IMR-90 (cell line): ENCODE results near the gene GRIN2B. TPM values are rescaled to one million over a fixed set of nuclear protein-coding genes. Genes with fewer than 3 reads are reported as not detected.

ENCODE experiments used
- ATAC-seq: fragments of 200-7000 bp; cut with Tn5 transposase; 2 replicates; pipeline ENCODE4 v1.9.1; 2020; ENCODE audit warnings: low read depth, mild to moderate bottlenecking, moderate library complexity
- BruUV-seq: library from RNA; stranded (reverse); fragments of 400-500 nt; replicated peaks from 2 replicates; lab custom pipeline; 2021; lab: Mats Ljungman, UMichigan
- CTCF ChIA-PET: fragments of 300-600 bp; formaldehyde crosslinking; extraction: SDS; loops from one replicate; lab custom pipeline; 2021; ENCODE audit warnings: antibody characterized with exemption; lab: Yijun Ruan, JAX
- POLR2A ChIA-PET: fragments of 300-600 bp; sonication (Branson Sonifier 250); formaldehyde crosslinking; loops from one replicate; lab custom pipeline; 2022; ENCODE audit warnings: antibody characterized with exemption; ENCODE audit not compliant: unreplicated experiment; lab: Charles Lee
- DNase-seq: peaks from one replicate; pipeline ENCODE4 v3.0.0; 2013
- H2AFZ ChIP-seq: replicated peaks from 2 replicates; pipeline ENCODE3; 2013; ENCODE audit warnings: low read length, mild to moderate bottlenecking; ENCODE audit not compliant: poor library complexity
- H2AK5ac ChIP-seq: 2 replicates; pipeline ENCODE4 v1.6.1; 2013; ENCODE audit warnings: low read depth, low read length, inconsistent platforms
- H2AK9ac ChIP-seq: replicated peaks from 2 replicates; pipeline ENCODE3; 2013; ENCODE audit warnings: mild to moderate bottlenecking, low read depth, low read length, moderate library complexity; ENCODE audit not compliant: poor library complexity
- H2BK120ac ChIP-seq: 2 replicates; pipeline ENCODE4 v1.6.1; 2013; ENCODE audit warnings: low read depth, low read length, inconsistent platforms
- H2BK15ac ChIP-seq: 3 replicates; pipeline ENCODE4 v1.6.1; 2013; ENCODE audit warnings: low read depth, low read length, inconsistent platforms
- H2BK20ac ChIP-seq: 2 replicates; pipeline ENCODE4 v1.6.1; 2013; ENCODE audit warnings: low read depth, mild to moderate bottlenecking, inconsistent platforms, low read length, moderate library complexity
- H2BK5ac ChIP-seq: 2 replicates; pipeline ENCODE4 v1.6.1; 2013; ENCODE audit warnings: mild to moderate bottlenecking, low read depth, low read length, inconsistent platforms; ENCODE audit not compliant: poor library complexity, severe bottlenecking
- H3K14ac ChIP-seq: replicated peaks from 2 replicates; pipeline ENCODE4 v1.6.1; 2013; ENCODE audit warnings: low read depth, low read length, inconsistent platforms
- H3K18ac ChIP-seq: 2 replicates; pipeline ENCODE4 v1.6.1; 2013; ENCODE audit warnings: low read depth, low read length, control low read depth
- H3K23ac ChIP-seq: 2 replicates; pipeline ENCODE4 v1.6.1; 2013; ENCODE audit warnings: low read depth, low read length, inconsistent platforms
- H3K27ac ChIP-seq: 2 replicates; pipeline ENCODE4 v1.5.1; 2013; ENCODE audit warnings: mild to moderate bottlenecking, control low read depth, low read length; ENCODE audit not compliant: insufficient read depth
- H3K27me3 ChIP-seq: 2 replicates; pipeline ENCODE4 v1.6.1; 2013; ENCODE audit warnings: low read length; ENCODE audit not compliant: control insufficient read depth, insufficient read depth
- H3K36me3 ChIP-seq: 2 replicates; pipeline ENCODE4 v1.6.1; 2013; ENCODE audit warnings: low read length, mixed read lengths; ENCODE audit not compliant: control insufficient read depth, insufficient read depth
- H3K4ac ChIP-seq: 2 replicates; pipeline ENCODE4 v1.6.1; 2013; ENCODE audit warnings: low read depth, low read length, inconsistent platforms
- H3K4me1 ChIP-seq: 2 replicates; pipeline ENCODE4 v1.6.1; 2013; ENCODE audit warnings: low read length, mixed read lengths; ENCODE audit not compliant: control insufficient read depth, insufficient read depth
- H3K4me2 ChIP-seq: 2 replicates; pipeline ENCODE4 v1.6.1; 2013; ENCODE audit warnings: low read depth, mild to moderate bottlenecking, control low read depth, low read length, moderate library complexity
- H3K4me3 ChIP-seq: 2 replicates; pipeline ENCODE4 v1.5.1; 2013; ENCODE audit warnings: low read depth, mild to moderate bottlenecking, control low read depth, low read length, moderate library complexity; ENCODE audit not compliant: insufficient read depth
- H3K56ac ChIP-seq: 2 replicates; pipeline ENCODE4 v1.6.1; 2013; ENCODE audit warnings: low read length, inconsistent platforms; ENCODE audit not compliant: insufficient read depth; ENCODE audit errors: extremely low read depth
- H3K79me1 ChIP-seq, 2 experiments: 2 replicates each; pipeline ENCODE4 v1.6.1; 2013; ENCODE audit warnings: low read length in 2 of 2, inconsistent platforms in 1 of 2, low read depth in 1 of 2
- H3K9ac ChIP-seq: 2 replicates; pipeline ENCODE4 v1.6.1; 2013; ENCODE audit warnings: low read depth, low read length, control low read depth
- H3K9me1 ChIP-seq: 2 replicates; pipeline ENCODE4 v1.6.1; 2013; ENCODE audit warnings: low read length, inconsistent platforms; ENCODE audit not compliant: insufficient read depth
- H3K9me3 ChIP-seq: 2 replicates; pipeline ENCODE4 v1.6.1; 2013; ENCODE audit warnings: low read length; ENCODE audit not compliant: control insufficient read depth, insufficient read depth
- H4K20me1 ChIP-seq: 2 replicates; pipeline ENCODE4 v1.6.1; 2013; ENCODE audit warnings: low read length, inconsistent platforms; ENCODE audit not compliant: insufficient read depth
- H4K5ac ChIP-seq: 2 replicates; pipeline ENCODE4 v1.6.1; 2013; ENCODE audit warnings: mild to moderate bottlenecking, low read depth, low read length, control low read depth
- H4K8ac ChIP-seq, 2 experiments: 2 replicates each; pipeline ENCODE4 v1.6.1; 2013; ENCODE audit warnings: low read depth in 2 of 2, low read length in 2 of 2, control low read depth in 1 of 2, inconsistent platforms in 1 of 2
- H4K91ac ChIP-seq: 2 replicates; pipeline ENCODE4 v1.6.1; 2013; ENCODE audit warnings: low read depth, low read length, inconsistent platforms; ENCODE audit not compliant: insufficient read depth
- CHD1 ChIP-seq: IDR thresholded peaks from 2 replicates; pipeline ENCODE4 v1.6.1; 2012; ENCODE audit warnings: low read depth, low read length, improper control_type of control experiment
- MAZ ChIP-seq: IDR thresholded peaks from 2 replicates; pipeline ENCODE4 v1.6.1; 2012; ENCODE audit warnings: low read depth, mild to moderate bottlenecking, low read length, improper control_type of control experiment, moderate library complexity, borderline replicate concordance
- MXI1 ChIP-seq: IDR thresholded peaks from 2 replicates; pipeline ENCODE4 v1.6.1; 2012; ENCODE audit warnings: low read depth, mild to moderate bottlenecking, low read length, moderate library complexity, borderline replicate concordance
- RAD21 ChIP-seq: IDR thresholded peaks from 2 replicates; pipeline ENCODE4 v1.6.1; 2012; ENCODE audit warnings: low read length, improper control_type of control experiment
- RCOR1 ChIP-seq: IDR thresholded peaks from 2 replicates; pipeline ENCODE4 v1.6.1; 2012; ENCODE audit warnings: mild to moderate bottlenecking, low read length, improper control_type of control experiment; ENCODE audit not compliant: insufficient replicate concordance
- SMC3 ChIP-seq: fragments of 150-350 bp; IDR thresholded peaks from 2 replicates; pipeline ENCODE4 v1.6.1; 2016; ENCODE audit warnings: low read depth, mild to moderate bottlenecking, antibody characterized with exemption, low read length, moderate library complexity
- WGBS, 2 experiments: methylation state at CpG; one replicate each; pipeline versions ENCODE4 v1.1.5 to v1.1.7; 2013; ENCODE audit warnings: missing lambda C conversion rate in 2 of 2; ENCODE audit not compliant: insufficient read length in 1 of 2; ENCODE audit errors: extremely low coverage in 2 of 2; 5-methylcytosine and 5-hydroxymethylcytosine counted together
- dilution Hi-C: fragments of 300-500 bp; cut with HindIII; formaldehyde crosslinking; loops from one replicate; pipeline ENCODE4 v1.14.3; 2018; ENCODE audit warnings: low sequenced_read_pairs; ENCODE audit not compliant: unreplicated experiment
- in situ Hi-C: fragments of 300-500 bp; cut with MboI; formaldehyde crosslinking; loops from 3 replicates; pipeline ENCODE4 v1.14.3; 2019; ENCODE audit warnings: low sequenced_read_pairs, inconsistent platforms, mixed read lengths
- intact Hi-C: fragments of 100-400 bp; cut with micrococcal nuclease; formaldehyde crosslinking; loops from 2 replicates; pipeline ENCODE4 v1.10.0; 2022
- polyA plus RNA-seq, 3 experiments: library from polyadenylated mRNA; depleted of rRNA; stranded (reverse); fragments of >200 nt; gene quantifications; 2 replicates each; pipeline ENCODE4 v1.2.3, GENCODE V29; 2012; ENCODE audit warnings: low replicate concordance in 1 of 3
- total RNA-seq: library from RNA; depleted of rRNA; stranded (reverse); fragments of >200 nt; gene quantifications from 2 replicates; pipeline ENCODE4 v1.2.3, GENCODE V29; 2012
- TF ChIP-seq, protein P1 (sequence below): fragments of 150-350 bp; IDR thresholded peaks from 2 replicates; pipeline ENCODE4 v1.6.1; 2017; ENCODE audit warnings: mild to moderate bottlenecking, antibody characterized with exemption, low read length, low read depth

Gene GRIN2B
- total and polyA plus RNA-seq, 2 of the 4 experiments (the other 2 are of a cell fraction): under 0.01 TPM; not detected in 1

DNA sequence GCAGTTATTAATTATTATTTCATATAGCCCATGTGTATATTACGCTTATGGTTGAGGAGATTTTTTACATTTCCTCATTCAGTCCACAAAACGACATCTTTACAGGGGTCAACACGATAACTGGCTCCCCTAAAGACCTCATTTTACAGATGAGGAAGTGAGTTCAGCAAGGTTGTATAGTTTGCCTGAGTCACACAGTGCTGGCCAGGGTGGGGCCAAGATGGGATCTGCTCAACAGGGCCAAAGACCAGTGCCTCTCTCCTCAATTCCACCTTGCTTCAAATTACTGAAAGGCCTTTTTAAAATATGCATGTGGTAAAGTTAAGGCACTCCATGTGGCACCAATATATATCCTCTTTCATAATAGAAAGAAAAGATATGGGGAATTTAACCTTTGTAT lies 13.1 kb downstream of the GRIN2B start:
- no peaks in the 10 kb centered on the region for H3K9me3 ChIP-seq
- DNase-seq (no peak), ATAC-seq (no peak)
- H3K14ac ChIP-seq: no peak overlapping the region
- in situ Hi-C loops: no loop called here
- dilution Hi-C loops: no loop called here
- H2BK120ac ChIP-seq: no peak overlapping the region
- H3K9ac ChIP-seq: no peak overlapping the region
- no TSS peak for BruUV-seq
- no peak overlapping the region for H2AK5ac ChIP-seq
- H3K27ac ChIP-seq: no peak overlapping the region
- CTCF ChIA-PET: no interaction called here
- no peak overlapping the region for H4K91ac ChIP-seq
- no peaks in the 10 kb centered on the region for H3K79me1 ChIP-seq
- no peak overlapping the region for H3K18ac ChIP-seq
- H2BK20ac ChIP-seq: no peak overlapping the region
- H3K4me2 ChIP-seq: no peak overlapping the region
- no peaks in the 10 kb centered on the region for H3K36me3 ChIP-seq
- H3K56ac ChIP-seq: no peak overlapping the region
- H3K4ac ChIP-seq: no peak overlapping the region
- no CpG with 5 or more reads among the region's 3 CpGs for WGBS, 2 experiments
- intact Hi-C loops: no loop called here
- no peaks in the 10 kb centered on the region for H3K27me3 ChIP-seq
- H3K4me3 ChIP-seq: no peak overlapping the region
- H2AFZ ChIP-seq: no peak overlapping the region
- H4K5ac ChIP-seq: no peak overlapping the region
- no peaks in the 10 kb centered on the region for H3K9me1 ChIP-seq
- no peak overlapping the region for H4K8ac ChIP-seq
- H2AK9ac ChIP-seq: no peak overlapping the region
- POLR2A ChIA-PET: no interaction called here
- H3K4me1 ChIP-seq: no peaks in the 10 kb centered on the region
- no peak overlapping the region for H3K23ac ChIP-seq
- no peak for TF ChIP-seq RAD21
- TF ChIP-seq RCOR1: no peak
- TF ChIP-seq MXI1: no peak
- TF ChIP-seq, protein P1, sequence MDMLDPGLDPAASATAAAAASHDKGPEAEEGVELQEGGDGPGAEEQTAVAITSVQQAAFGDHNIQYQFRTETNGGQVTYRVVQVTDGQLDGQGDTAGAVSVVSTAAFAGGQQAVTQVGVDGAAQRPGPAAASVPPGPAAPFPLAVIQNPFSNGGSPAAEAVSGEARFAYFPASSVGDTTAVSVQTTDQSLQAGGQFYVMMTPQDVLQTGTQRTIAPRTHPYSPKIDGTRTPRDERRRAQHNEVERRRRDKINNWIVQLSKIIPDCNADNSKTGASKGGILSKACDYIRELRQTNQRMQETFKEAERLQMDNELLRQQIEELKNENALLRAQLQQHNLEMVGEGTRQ: no peak
- TF ChIP-seq SMC3: no peak
- no peak for TF ChIP-seq MAZ
- no peak for TF ChIP-seq CHD1
- no peaks in the 10 kb centered on the region for H4K20me1 ChIP-seq
- H2BK5ac ChIP-seq: no peak overlapping the region
- no peak overlapping the region for H2BK15ac ChIP-seq
